K562 (cell line): ENCODE measurements around the gene ATP2A3.

ENCODE experiments used
- CTCF ChIP-seq, 3 experiments: IDR thresholded peaks in 2 of 3; conservative IDR thresholded peaks in 1 of 3; 2 replicates each; pipeline ENCODE4 v1.5.1; 2011 to 2012; ENCODE audit warnings: low read length in 3 of 3, mild to moderate bottlenecking in 3 of 3, control low read depth in 2 of 3, improper control_type of control experiment in 1 of 3, inconsistent platforms in 1 of 3, low read depth in 1 of 3, mixed read lengths in 1 of 3, moderate library complexity in 1 of 3; ENCODE audit not compliant: insufficient read depth in 2 of 3
- EP300 ChIP-seq: IDR thresholded peaks from 2 replicates; pipeline ENCODE4 v1.6.1; 2012; ENCODE audit warnings: low read length, improper control_type of control experiment
- POLR2A ChIP-seq: fragments of 450-650 bp; conservative IDR thresholded peaks from 2 replicates; pipeline ENCODE4 v1.6.1; 2016
- PURB ChIP-seq: sonication (generic); formaldehyde crosslinking; IDR thresholded peaks from 2 replicates; pipeline ENCODE4 v1.9.0; 2021; ENCODE audit warnings: low read depth, mild to moderate bottlenecking, missing genetic modification reagents
- RCOR1 ChIP-seq, 2 experiments: IDR thresholded peaks; 2 replicates each; pipeline ENCODE4 v1.6.1; 2012; ENCODE audit warnings: low read depth in 2 of 2, low read length in 2 of 2, borderline replicate concordance in 1 of 2, improper control_type of control experiment in 1 of 2
- SETDB1 ChIP-seq: IDR thresholded peaks from one replicate; pipeline ENCODE4 v1.6.1; 2012; ENCODE audit warnings: low read length, control low read depth, inconsistent platforms
- USF1 ChIP-seq: sonication (generic); formaldehyde crosslinking; IDR thresholded peaks from 2 replicates; pipeline ENCODE4 v1.9.0; 2022; ENCODE audit warnings: mild to moderate bottlenecking, missing genetic modification reagents
- ZNF263 ChIP-seq: sonication (generic); formaldehyde crosslinking; IDR thresholded peaks from 2 replicates; pipeline ENCODE4 v1.8.0; 2022; ENCODE audit warnings: mild to moderate bottlenecking, missing genetic modification reagents, borderline replicate concordance

GRCh38 chr17:4008082-4008435, 43.8 kb upstream of the ATP2A3 start:
- no peak for TF ChIP-seq PURB
- no peak for TF ChIP-seq RCOR1 (IDR thresholded peaks at IDR 0.05; ENCODE audit: borderline replicate concordance in 1 of 2, low read depth in 2 of 2, low read length in 2 of 2)
- no peak for TF ChIP-seq SETDB1
- no peak for TF ChIP-seq EP300
- no peak for TF ChIP-seq USF1 (CRISPR knock-in tag)
- no peak for TF ChIP-seq POLR2A
- TF ChIP-seq CTCF (IDR thresholded peaks at IDR 0.05 in 2 of 3, conservative IDR thresholded peaks at IDR 0.05 in 1 of 3; ENCODE audit: insufficient read depth in 2 of 3, low read depth in 1 of 3, low read length in 3 of 3) = peak; percentile 41 to 48 (median 44); a peak in 5 of 6 replicates
- no peak for TF ChIP-seq ZNF263 (CRISPR knock-in tag)
